BJ (cell line): ENCODE data around the gene CRISPLD2. TPM values are rescaled to one million over a fixed set of nuclear protein-coding genes. Genes with fewer than 3 reads are reported as not detected.

Experiments used
- CTCF ChIA-PET: fragments of 350-600 bp; formaldehyde crosslinking; extraction: SDS; loops from one replicate; lab custom pipeline; 2021; ENCODE audit warnings: antibody characterized with exemption, inconsistent platforms; lab: Yijun Ruan, JAX
- POLR2A ChIA-PET: fragments of 300-600 bp; sonication (Branson Sonifier 250); formaldehyde crosslinking; extraction: SDS; loops from one replicate; lab custom pipeline; 2021; ENCODE audit warnings: antibody characterized with exemption; lab: Charles Lee
- DNase-seq: peaks from one replicate; pipeline ENCODE4 v3.0.0-alpha.2; 2011; ENCODE audit warnings: low read depth
- H3K27me3 ChIP-seq: 2 replicates; pipeline ENCODE4 v1.6.0; 2011; ENCODE audit warnings: low read length; ENCODE audit not compliant: control insufficient read depth, insufficient read depth
- H3K36me3 ChIP-seq: 2 replicates; pipeline ENCODE4 v1.5.1; 2011; ENCODE audit warnings: low read length; ENCODE audit not compliant: control insufficient read depth, insufficient read depth
- H3K4me3 ChIP-seq: 2 replicates; pipeline ENCODE4 v1.5.1; 2011; ENCODE audit warnings: low read depth, mild to moderate bottlenecking, control low read depth, low read length
- polyA plus RNA-seq: library from polyadenylated mRNA; depleted of rRNA; stranded (reverse); fragments of >200 nt; gene quantifications from 2 replicates; pipeline ENCODE4 v1.2.3, GENCODE V29; 2011
- TF ChIP-seq, protein P1 (sequence below): IDR thresholded peaks from 2 replicates; pipeline ENCODE4 v1.5.1; 2011; ENCODE audit warnings: low read depth, mild to moderate bottlenecking, control low read depth, inconsistent platforms, low read length, moderate library complexity; ENCODE audit not compliant: insufficient read depth

The CRISPLD2 gene
- polyA plus RNA-seq, 1 experiment = 183 TPM

DNA sequence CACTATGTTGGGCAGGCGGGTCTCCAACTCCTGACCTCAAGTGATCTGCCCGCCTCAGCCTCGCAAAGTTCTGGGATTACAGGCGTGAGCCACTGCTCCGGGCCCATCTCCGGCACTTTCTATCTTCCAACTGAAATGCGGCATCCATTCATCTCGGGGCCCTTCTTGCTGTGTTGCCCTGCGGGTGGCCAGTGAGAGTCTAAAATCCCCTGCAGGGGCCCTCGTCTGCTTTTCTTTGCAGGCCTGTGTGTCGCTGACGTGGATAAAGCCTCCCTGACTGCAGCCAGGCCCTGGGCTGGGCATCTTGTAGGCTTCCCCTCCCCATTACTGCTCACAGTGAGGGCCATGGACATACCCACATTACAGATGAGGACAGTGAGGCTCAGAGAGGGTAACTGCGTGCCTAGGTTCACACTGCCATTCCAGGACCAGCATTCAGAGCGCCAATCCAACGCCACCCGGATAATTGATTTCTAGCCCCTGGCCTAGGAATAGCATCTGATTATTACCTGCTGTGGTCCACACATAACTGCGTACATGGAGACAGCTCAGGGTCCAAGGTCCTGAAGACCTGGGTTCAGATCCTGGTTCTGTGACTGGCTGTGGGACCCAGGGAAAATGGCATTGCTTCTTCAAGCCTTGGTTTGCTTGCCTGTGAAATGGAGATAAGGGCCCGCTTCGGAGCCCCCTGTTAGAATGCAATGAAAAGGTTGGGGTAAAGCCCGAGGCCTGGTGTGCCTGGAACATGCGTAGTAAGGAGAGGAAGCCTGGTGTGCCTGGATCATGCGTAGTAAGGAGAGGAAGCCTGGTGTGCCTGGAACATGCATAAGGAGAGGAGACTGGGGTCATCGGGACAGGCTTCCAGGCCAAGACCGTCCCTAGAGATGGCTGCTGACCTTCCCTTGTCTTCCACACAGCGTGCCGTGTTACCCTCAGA lies 25.0 kb downstream of the CRISPLD2 start:
- CTCF ChIA-PET = no interaction called here

DNA sequence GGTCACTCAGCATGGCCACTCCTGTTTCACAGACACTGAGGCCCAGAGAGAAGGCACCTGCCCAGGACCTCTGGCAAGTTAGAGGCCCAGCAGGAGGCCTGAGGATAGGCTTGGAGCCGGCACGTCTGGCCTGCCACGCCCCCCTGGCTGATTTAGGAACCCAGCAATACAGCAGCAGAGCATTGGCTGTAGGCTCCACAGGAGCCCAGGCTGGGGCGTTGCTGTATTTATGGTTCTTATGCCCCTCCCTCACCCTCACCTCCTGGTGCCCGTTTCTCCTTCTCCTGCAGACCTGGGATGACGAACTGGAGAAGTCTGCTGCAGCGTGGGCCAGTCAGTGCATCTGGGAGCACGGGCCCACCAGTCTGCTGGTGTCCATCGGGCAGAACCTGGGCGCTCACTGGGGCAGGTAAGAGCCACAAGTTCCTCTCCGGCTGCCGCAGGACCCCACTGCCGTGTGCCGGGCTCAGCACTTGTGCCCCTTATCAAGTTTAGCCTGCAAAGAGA lies 25.8 kb downstream of the CRISPLD2 start:
- ChIA-PET CTCF (no interaction called here), POLR2A (no interaction called here)
- no peak overlapping the region for H3K4me3 ChIP-seq
- H3K36me3 ChIP-seq = peaks cover 26% of the 10 kb centered on the region
- no peak for DNase-seq
- TF ChIP-seq, protein P1, sequence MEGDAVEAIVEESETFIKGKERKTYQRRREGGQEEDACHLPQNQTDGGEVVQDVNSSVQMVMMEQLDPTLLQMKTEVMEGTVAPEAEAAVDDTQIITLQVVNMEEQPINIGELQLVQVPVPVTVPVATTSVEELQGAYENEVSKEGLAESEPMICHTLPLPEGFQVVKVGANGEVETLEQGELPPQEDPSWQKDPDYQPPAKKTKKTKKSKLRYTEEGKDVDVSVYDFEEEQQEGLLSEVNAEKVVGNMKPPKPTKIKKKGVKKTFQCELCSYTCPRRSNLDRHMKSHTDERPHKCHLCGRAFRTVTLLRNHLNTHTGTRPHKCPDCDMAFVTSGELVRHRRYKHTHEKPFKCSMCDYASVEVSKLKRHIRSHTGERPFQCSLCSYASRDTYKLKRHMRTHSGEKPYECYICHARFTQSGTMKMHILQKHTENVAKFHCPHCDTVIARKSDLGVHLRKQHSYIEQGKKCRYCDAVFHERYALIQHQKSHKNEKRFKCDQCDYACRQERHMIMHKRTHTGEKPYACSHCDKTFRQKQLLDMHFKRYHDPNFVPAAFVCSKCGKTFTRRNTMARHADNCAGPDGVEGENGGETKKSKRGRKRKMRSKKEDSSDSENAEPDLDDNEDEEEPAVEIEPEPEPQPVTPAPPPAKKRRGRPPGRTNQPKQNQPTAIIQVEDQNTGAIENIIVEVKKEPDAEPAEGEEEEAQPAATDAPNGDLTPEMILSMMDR = no peak
- H3K27me3 ChIP-seq = no peaks in the 10 kb centered on the region

More for the DNA sequence above, 25.0 kb downstream of the CRISPLD2 start:
- no peak overlapping the region for H3K4me3 ChIP-seq
- no peak for DNase-seq
- H3K36me3 ChIP-seq = peaks cover 24% of the 10 kb centered on the region
- POLR2A ChIA-PET = no interaction called here
- TF ChIP-seq, protein P1 = no peak
- no peaks in the 10 kb centered on the region for H3K27me3 ChIP-seq

DNA sequence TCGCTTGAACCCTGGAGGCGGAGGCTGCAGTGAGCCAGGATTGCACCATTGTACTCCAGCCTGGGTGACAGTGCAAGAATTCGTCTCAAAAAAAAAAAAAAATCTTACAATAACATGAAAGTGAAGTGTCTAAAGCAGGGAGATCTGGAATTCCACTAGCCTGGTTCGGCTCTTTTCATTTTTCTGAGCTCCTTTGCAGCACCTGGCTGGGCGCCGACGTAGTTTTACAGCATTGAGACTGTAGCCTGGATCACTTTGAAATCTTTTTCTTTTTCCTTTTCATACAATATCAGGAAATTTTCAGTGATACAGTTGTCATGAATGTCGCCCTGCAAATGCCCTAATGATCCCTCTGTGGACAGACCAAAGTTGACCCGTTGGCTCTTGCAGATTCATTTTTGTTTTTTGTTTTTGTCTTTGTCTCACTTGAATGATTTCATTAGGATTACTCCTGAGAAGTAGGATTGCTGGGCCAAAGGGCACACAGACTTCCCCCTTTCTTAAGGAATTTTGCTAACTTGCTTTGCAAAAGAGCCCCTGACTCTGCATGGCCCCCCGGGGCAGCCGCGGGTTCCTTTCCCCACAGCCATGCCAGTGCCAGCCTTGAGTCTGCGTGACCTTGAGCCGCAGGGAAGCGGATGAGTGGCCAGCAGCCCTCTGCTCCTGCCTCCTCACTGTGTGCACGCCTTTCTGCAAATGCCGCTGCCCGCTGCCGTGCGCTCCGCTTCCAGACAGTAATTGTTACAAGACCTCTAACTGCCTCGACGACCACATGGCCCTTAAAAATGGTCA lies 28.0 kb downstream of the CRISPLD2 start:
- ChIA-PET POLR2A (no interaction called here), CTCF (interaction anchor here (0.6 kb wide), 1 partner anchor 77 kb away, joined by 6 read pairs; no protein-coding TSS in a partner anchor)
- Histone ChIP-seq H3K4me3 (no peak overlapping the region), H3K36me3 (peaks cover 29% of the 10 kb centered on the region), H3K27me3 (no peaks in the 10 kb centered on the region)
- no peak for DNase-seq
- TF ChIP-seq, protein P1 = no peak

DNA sequence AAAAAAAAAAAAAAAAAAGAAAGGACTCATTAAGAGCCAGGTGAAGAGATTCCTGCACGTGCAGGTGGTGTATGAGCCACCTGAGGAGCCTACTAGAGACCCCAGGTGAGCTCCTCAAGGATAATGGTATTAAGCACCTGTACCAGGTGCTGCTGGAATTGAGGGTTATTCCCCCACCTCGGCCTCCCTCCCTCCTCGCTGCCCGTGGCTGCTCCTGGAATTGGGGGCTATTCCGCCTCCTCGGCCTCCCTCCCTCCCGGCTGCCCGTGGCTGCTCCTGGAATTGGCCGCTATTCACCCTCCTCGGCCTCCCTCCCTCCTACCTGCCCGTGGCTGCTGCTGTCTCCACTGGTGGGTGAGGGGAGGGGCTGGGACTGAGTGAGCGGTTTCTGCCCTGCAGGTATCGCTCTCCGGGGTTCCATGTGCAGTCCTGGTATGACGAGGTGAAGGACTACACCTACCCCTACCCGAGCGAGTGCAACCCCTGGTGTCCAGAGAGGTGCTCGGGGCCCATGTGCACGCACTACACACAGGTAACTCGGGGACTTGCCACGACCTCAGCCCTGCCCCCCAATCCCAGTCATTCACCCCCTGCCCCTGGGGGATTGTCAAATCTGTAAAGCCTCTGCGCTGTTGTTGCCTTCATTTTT lies 29.3 kb downstream of the CRISPLD2 start:
- no peaks in the 10 kb centered on the region for H3K27me3 ChIP-seq
- H3K36me3 ChIP-seq = peaks cover 31% of the 10 kb centered on the region
- POLR2A ChIA-PET = no interaction called here
- DNase-seq = no peak
- TF ChIP-seq, protein P1 = no peak
- no peak overlapping the region for H3K4me3 ChIP-seq
- CTCF ChIA-PET = no interaction called here
